Ishikawa (cell line): ENCODE measurements around the gene ACVR1.
A peak's percentile ranks its signal among the peaks of the same experiment; 100 is the strongest.

Experiments
- CEBPB ChIP-seq: IDR thresholded peaks from 2 replicates; pipeline ENCODE4 v1.6.1; 2012
- CREB1 ChIP-seq: IDR thresholded peaks from 2 replicates; pipeline ENCODE4 v1.6.1; 2012; ENCODE audit warnings: low read depth
- EP300 ChIP-seq: IDR thresholded peaks from 2 replicates; pipeline ENCODE4 v1.6.1; 2012; ENCODE audit warnings: borderline replicate concordance
- TAF1 ChIP-seq: IDR thresholded peaks from 2 replicates; pipeline ENCODE4 v1.6.1; 2012; ENCODE audit warnings: low read depth, mild to moderate bottlenecking
- TEAD4 ChIP-seq: IDR thresholded peaks from 2 replicates; pipeline ENCODE4 v1.6.1; 2012
- ZBTB7A ChIP-seq: IDR thresholded peaks from 2 replicates; pipeline ENCODE4 v1.6.1; 2012; ENCODE audit warnings: low read depth
- TF ChIP-seq, protein P1 (sequence below): IDR thresholded peaks from 2 replicates; pipeline ENCODE4 v1.6.1; 2012
- TF ChIP-seq, protein P2 (sequence below): IDR thresholded peaks from 2 replicates; pipeline ENCODE4 v1.6.1; 2012; ENCODE audit warnings: low read depth, mild to moderate bottlenecking

DNA sequence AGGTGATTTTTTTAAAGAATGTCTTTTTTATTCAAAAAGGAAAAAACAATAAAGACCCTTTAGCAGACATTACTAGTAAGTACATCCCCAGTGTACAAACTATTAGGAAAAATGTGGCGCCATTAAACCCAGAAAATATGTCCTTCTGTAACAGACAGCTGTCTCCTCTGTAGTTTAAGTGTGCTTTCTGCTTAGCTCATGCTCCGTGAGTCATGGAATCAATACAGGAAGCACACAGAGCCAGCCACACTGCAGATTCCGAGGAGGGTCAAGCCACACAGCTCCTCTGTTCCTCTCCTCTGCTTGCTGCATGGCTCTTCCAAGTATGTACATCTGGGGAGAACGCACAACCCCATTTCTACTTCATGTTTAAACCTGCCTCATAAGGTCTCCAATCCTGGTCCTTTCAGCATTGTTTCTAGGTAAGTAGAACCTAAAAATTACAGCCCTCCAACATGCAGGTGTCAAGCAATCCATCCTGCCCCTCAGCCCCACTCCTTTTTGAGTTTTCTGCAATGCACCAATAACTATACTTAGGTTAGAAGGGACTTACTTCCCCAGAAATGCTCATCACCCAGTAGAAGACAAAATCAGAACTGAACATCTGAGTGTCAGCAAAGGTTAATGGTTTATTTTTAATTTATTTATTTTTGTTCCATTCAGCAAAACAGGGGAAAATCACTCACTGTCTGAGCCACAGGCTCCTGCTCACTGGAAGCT is 37.5 kb downstream of the ACVR1 start:
- TF ChIP-seq EP300 (no peak), TAF1 (no peak), CREB1 (no peak), TEAD4 (0 out of 2 replicates have a peak, but pooled peaks have one; percentile 20), ZBTB7A (no peak), CEBPB (no peak)
- TF ChIP-seq, protein P1, sequence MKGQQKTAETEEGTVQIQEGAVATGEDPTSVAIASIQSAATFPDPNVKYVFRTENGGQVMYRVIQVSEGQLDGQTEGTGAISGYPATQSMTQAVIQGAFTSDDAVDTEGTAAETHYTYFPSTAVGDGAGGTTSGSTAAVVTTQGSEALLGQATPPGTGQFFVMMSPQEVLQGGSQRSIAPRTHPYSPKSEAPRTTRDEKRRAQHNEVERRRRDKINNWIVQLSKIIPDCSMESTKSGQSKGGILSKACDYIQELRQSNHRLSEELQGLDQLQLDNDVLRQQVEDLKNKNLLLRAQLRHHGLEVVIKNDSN = no peak
- TF ChIP-seq, protein P2, sequence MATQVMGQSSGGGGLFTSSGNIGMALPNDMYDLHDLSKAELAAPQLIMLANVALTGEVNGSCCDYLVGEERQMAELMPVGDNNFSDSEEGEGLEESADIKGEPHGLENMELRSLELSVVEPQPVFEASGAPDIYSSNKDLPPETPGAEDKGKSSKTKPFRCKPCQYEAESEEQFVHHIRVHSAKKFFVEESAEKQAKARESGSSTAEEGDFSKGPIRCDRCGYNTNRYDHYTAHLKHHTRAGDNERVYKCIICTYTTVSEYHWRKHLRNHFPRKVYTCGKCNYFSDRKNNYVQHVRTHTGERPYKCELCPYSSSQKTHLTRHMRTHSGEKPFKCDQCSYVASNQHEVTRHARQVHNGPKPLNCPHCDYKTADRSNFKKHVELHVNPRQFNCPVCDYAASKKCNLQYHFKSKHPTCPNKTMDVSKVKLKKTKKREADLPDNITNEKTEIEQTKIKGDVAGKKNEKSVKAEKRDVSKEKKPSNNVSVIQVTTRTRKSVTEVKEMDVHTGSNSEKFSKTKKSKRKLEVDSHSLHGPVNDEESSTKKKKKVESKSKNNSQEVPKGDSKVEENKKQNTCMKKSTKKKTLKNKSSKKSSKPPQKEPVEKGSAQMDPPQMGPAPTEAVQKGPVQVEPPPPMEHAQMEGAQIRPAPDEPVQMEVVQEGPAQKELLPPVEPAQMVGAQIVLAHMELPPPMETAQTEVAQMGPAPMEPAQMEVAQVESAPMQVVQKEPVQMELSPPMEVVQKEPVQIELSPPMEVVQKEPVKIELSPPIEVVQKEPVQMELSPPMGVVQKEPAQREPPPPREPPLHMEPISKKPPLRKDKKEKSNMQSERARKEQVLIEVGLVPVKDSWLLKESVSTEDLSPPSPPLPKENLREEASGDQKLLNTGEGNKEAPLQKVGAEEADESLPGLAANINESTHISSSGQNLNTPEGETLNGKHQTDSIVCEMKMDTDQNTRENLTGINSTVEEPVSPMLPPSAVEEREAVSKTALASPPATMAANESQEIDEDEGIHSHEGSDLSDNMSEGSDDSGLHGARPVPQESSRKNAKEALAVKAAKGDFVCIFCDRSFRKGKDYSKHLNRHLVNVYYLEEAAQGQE = no peak
